ENCODE data around the gene ZNF83. TPM values are rescaled to one million over a fixed set of nuclear protein-coding genes. Genes with fewer than 3 reads are reported as not detected.

The ZNF83 gene
- total and polyA plus RNA-seq, 10 donors, result 31.8 to 87.7 (median 60.7) TPM

DNA sequence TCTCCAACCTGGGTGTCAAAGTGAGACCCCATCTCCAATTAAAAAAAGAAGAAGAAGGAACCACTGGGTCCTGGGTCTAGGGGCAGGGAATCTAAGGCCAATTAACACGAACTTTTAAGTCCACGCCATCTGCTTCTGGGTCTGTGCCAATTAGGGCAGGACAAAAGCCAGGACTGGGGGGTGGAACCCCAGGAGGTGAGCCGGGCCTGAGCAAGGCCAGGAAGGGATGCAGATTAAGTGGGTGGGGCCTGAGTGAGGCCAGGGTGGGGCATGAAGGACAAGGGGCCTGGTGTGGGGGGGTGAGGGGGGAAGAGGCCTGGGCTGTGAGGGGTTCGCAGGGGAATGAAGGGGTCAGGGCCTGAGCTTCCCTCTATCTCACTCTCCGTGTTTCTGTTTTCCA is 26.3 kb upstream of the ZNF83 start:
- no peaks in the 10 kb centered on the region for H3K4me1 ChIP-seq
- DNase-seq, result no peak
- no peak overlapping the region for H3K27ac ChIP-seq
- H3K9me3 ChIP-seq, result no peaks in the 10 kb centered on the region
- no peaks in the 10 kb centered on the region for H3K27me3 ChIP-seq (replicated peaks in 1 of 7)
- peaks cover 0 to 59% (median 11%) of the 10 kb centered on the region in 6 donors for H3K36me3 ChIP-seq
- WGBS, 5 donors, result 74 to 93% (median 78%) methylated on average over 5 of the region's 5 CpGs
- intact Hi-C loops (cut with DNase I; ENCODE audit: low total_unique reads), result no loop called here
- no peak overlapping the region for H3K4me3 ChIP-seq
- TF ChIP-seq, protein P1, sequence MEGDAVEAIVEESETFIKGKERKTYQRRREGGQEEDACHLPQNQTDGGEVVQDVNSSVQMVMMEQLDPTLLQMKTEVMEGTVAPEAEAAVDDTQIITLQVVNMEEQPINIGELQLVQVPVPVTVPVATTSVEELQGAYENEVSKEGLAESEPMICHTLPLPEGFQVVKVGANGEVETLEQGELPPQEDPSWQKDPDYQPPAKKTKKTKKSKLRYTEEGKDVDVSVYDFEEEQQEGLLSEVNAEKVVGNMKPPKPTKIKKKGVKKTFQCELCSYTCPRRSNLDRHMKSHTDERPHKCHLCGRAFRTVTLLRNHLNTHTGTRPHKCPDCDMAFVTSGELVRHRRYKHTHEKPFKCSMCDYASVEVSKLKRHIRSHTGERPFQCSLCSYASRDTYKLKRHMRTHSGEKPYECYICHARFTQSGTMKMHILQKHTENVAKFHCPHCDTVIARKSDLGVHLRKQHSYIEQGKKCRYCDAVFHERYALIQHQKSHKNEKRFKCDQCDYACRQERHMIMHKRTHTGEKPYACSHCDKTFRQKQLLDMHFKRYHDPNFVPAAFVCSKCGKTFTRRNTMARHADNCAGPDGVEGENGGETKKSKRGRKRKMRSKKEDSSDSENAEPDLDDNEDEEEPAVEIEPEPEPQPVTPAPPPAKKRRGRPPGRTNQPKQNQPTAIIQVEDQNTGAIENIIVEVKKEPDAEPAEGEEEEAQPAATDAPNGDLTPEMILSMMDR (IDR thresholded peaks at IDR 0.05 in 8 of 11, conservative IDR thresholded peaks at IDR 0.05 in 3 of 11), result no peak
- no peak for TF ChIP-seq POLR2AphosphoS5 (IDR thresholded peaks at IDR 0.05)
- no peak for TF ChIP-seq POLR2A (IDR thresholded peaks at IDR 0.05)

DNA sequence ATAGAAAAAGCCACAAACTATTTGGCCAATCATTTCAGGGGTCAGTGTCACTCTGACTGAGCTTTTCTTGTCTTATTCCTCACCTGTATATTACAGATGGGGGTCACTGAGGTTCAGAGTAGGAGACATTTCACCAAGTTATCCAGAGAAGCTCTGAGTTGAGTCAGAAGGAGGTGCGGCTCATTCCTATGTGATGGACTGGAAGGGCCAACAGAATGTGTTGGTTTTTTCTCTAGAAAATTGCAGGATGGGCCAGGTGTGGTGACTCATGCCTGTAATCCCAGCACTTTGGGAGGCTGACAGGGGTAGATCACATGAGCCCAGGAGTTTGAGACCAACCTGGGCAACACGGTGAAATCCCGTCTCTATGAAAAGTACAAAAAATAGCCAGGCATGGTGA is 24.5 kb upstream of the ZNF83 start:
- DNase-seq, result no peak
- peaks cover 0 to 77% (median 17%) of the 10 kb centered on the region in 6 donors for H3K36me3 ChIP-seq
- intact Hi-C loops (cut with DNase I; ENCODE audit: low total_unique reads), result no loop called here
- H3K27ac ChIP-seq, result no peak overlapping the region
- H3K27me3 ChIP-seq (replicated peaks in 1 of 7), result no peaks in the 10 kb centered on the region
- H3K9me3 ChIP-seq, result no peaks in the 10 kb centered on the region
- no peaks in the 10 kb centered on the region for H3K4me1 ChIP-seq
- no peak for TF ChIP-seq POLR2A (IDR thresholded peaks at IDR 0.05)
- TF ChIP-seq, protein P1 (IDR thresholded peaks at IDR 0.05 in 8 of 11, conservative IDR thresholded peaks at IDR 0.05 in 3 of 11), result no peak
- TF ChIP-seq POLR2AphosphoS5 (IDR thresholded peaks at IDR 0.05), result no peak
- 78 to 97% (median 96%) methylated on average over 3 of the region's 3 CpGs for WGBS, 5 donors
- H3K4me3 ChIP-seq, result no peak overlapping the region

DNA sequence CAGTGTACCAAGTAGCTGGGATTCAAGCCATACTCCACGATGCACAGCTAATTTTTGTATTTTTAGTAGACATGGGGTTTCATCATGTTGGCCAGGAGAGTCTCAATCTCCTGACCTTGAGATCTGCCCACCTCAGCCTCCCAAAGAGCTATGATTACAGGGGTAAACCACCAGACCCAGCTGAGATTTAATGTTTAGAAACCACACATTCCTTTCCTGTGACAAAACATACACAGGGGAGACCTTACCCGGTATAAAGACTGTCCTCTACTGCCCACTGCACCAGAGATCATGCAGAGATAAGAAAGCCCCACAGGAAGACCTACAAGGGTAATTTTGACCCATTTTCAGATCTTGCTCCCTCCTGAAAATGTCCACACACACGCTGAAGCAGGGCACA is 22.8 kb upstream of the ZNF83 start:
- Histone ChIP-seq H3K4me3 (no peak overlapping the region), H3K36me3 (peaks cover 0 to 94% (median 17%) of the 10 kb centered on the region in 6 donors), H3K4me1 (no peaks in the 10 kb centered on the region), H3K27me3 (replicated peaks in 1 of 7) (no peaks in the 10 kb centered on the region), H3K9me3 (no peaks in the 10 kb centered on the region), H3K27ac (no peak overlapping the region)
- TF ChIP-seq POLR2AphosphoS5 (IDR thresholded peaks at IDR 0.05), result no peak
- TF ChIP-seq POLR2A (IDR thresholded peaks at IDR 0.05), result no peak
- TF ChIP-seq, protein P1 (IDR thresholded peaks at IDR 0.05 in 8 of 11, conservative IDR thresholded peaks at IDR 0.05 in 3 of 11), result no peak
- DNase-seq, result no peak
- intact Hi-C loops (cut with DNase I; ENCODE audit: low total_unique reads), result no loop called here
- 74 to 93% (median 83%) methylated on average over 2 to 3 of the region's 3 CpGs for WGBS, 5 donors

DNA sequence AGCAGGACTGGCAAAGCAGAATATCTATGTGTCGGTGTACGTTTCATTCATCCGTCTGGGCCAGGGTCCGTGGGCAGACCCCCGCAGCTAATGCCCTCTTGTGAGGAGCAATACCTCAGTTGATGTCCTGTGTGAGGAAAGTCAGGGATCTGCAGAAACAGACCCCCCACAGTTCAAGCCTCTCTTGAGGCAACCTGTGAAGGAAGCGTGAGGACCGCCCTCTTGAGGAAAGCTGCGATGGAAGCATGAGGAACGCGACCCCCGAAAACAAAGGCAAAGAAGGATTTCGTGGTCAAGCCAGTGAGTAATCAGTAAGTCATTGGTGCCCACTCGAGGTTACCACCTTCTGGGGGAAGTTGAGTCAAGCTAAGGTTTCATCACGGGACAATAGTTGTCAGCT is 20.9 kb upstream of the ZNF83 start:
- DNase-seq, result no peak
- H3K27me3 ChIP-seq (replicated peaks in 1 of 7), result no peaks in the 10 kb centered on the region
- H3K9me3 ChIP-seq, result peaks cover 0 to 14% (median 0%) of the 10 kb centered on the region in 8 donors
- TF ChIP-seq POLR2A (IDR thresholded peaks at IDR 0.05) (no peak), POLR2AphosphoS5 (IDR thresholded peaks at IDR 0.05) (no peak)
- TF ChIP-seq, protein P1 (IDR thresholded peaks at IDR 0.05 in 8 of 11, conservative IDR thresholded peaks at IDR 0.05 in 3 of 11), result no peak
- no peak overlapping the region for H3K27ac ChIP-seq
- intact Hi-C loops (cut with DNase I; ENCODE audit: low total_unique reads), result no loop called here
- H3K4me3 ChIP-seq, result no peak overlapping the region
- 79 to 89% (median 84%) methylated on average over 14 of the region's 14 CpGs for WGBS, 5 donors
- H3K4me1 ChIP-seq, result no peaks in the 10 kb centered on the region
- H3K36me3 ChIP-seq, result peaks cover 5 to 96% (median 29%) of the 10 kb centered on the region in 6 donors

Measured in spleen (tissue), 11 donors.